Hepatocyte (in vitro differentiated cells): Measurements from ENCODE around the gene MYH6.

Experiments used
- CTCF ChIP-seq: fragments of 200-600 bp; sonication (generic); IDR thresholded peaks from 2 replicates; pipeline ENCODE4 v1.5.1; 2016; ENCODE audit warnings: antibody characterized with exemption, mild to moderate bottlenecking; ENCODE audit not compliant: poor library complexity
- EZH2 ChIP-seq: fragments of 200-600 bp; sonication (generic); IDR thresholded peaks from 2 replicates; pipeline ENCODE4 v1.6.1; 2016; ENCODE audit warnings: antibody characterized with exemption, mild to moderate bottlenecking, borderline replicate concordance

GRCh38 chr14:23358042-23358441 lies 50.0 kb downstream of the MYH6 start:
- TF ChIP-seq CTCF: no peak
- TF ChIP-seq EZH2: no peak
